ENCODE data around the gene HOXD11.

The HOXD11 gene

GRCh38 chr2:176085861-176086771 is 21.0 kb upstream of the HOXD11 start:
- Mint-ChIP-seq H3K4me1 (ENCODE audit: low read depth) (peaks cover 3% of the 10 kb centered on the region), H3K27me3 (ENCODE audit: low read depth) (peaks cover 97% of the 10 kb centered on the region), H3K27ac (no peak overlapping the region), H3K4me3 (no peak overlapping the region), H3K36me3 (ENCODE audit: low read depth) (peaks cover 8% of the 10 kb centered on the region), H3K9me3 (peaks cover 3% of the 10 kb centered on the region)

- Mint-ChIP-seq H3K36me3 (ENCODE audit: low read depth) (peaks cover 10% of the 10 kb centered on the region), H3K4me1 (ENCODE audit: low read depth) (peaks cover 5% of the 10 kb centered on the region), H3K9me3 (peaks cover 3% of the 10 kb centered on the region), H3K4me3 (no peak overlapping the region), H3K27ac (no peak overlapping the region), H3K27me3 (ENCODE audit: low read depth) (peaks cover 98% of the 10 kb centered on the region)
Measured at GRCh38 chr2:176087330-176088047, 19.6 kb upstream of the HOXD11 start.

- Mint-ChIP-seq H3K36me3 (ENCODE audit: low read depth) (peaks cover 10% of the 10 kb centered on the region), H3K27me3 (ENCODE audit: low read depth) (peaks cover 92% of the 10 kb centered on the region), H3K9me3 (peaks cover 3% of the 10 kb centered on the region), H3K4me3 (no peak overlapping the region), H3K4me1 (ENCODE audit: low read depth) (peaks cover 5% of the 10 kb centered on the region), H3K27ac (peak overlapping the region; percentile 49)
Measured at GRCh38 chr2:176088048-176088936, 18.8 kb upstream of the HOXD11 start.

DNA sequence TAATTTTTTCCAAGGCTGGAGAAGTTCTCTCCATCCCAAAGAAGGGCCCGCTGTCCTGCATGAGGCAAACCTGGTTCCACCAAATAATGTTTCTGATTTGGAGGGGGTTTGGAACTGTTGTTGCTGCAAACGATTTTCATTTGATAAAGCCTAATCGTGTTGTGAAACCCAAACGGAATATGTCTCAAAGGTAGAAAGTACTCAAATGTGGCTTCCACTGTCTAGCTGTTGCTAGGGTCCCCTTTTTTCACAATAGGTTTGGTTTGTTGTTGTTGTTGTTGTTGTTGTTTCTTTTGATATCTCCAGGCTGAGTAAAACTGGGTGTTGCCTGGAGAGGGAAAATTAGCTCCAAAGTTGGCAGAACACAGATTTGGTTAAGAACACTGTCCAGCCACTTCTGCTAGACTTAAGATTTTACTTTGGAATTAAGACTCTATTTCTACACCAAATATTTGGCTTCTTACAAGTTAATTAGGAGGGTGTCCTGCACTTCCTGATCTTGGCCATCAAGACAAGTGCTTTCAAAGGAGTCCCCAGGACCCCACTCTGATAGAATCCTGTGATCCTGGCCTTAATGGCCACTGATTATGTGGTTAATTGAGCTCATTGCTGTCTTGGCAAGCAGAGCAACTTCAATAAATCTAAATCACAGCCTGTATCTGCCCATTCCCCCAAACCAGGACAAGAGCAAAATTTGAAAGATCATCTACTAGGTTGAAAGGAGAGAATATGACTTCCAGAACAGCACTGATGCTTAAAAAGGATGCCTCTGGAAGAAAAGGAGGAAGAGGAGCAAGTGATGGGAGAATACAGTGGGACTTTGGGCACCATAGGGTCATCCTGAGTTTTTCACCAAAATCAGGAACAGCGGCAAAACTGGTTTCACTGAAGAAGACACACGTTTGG is 17.9 kb upstream of the HOXD11 start:
- Mint-ChIP-seq H3K4me3 (no peak overlapping the region), H3K9me3 (no peaks in the 10 kb centered on the region), H3K27ac (no peak overlapping the region), H3K27me3 (ENCODE audit: low read depth) (peaks cover 92% of the 10 kb centered on the region), H3K36me3 (ENCODE audit: low read depth) (peaks cover 9% of the 10 kb centered on the region), H3K4me1 (ENCODE audit: low read depth) (peaks cover 8% of the 10 kb centered on the region)

DNA sequence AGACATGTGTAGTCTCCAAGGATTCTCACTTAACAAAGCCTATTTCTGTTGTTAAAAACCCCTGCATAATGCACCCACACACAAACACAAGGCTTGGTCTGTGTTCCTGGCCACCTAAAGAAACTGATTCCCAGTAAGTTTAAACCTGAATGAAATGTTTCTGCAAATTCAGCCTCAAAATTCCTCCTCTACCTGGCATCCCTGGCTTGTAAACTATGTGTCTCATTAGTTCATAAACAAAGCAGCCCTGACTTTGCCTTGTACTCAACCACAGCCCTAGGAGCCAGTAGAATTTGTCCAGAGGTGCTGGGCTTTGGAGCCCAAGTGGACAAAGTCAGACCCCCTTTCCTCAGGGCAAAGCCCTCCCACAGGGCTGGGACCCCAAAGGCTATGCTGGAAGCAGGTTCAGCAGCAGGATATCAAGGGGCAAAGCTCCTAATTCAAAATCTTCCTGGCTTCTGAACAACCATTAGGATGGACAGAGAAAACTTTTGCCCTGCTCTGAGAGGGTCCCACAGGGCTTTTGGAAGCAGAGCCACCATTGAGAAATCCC is 17.2 kb upstream of the HOXD11 start:
- Mint-ChIP-seq H3K4me3 (no peak overlapping the region), H3K36me3 (ENCODE audit: low read depth) (peaks cover 9% of the 10 kb centered on the region), H3K4me1 (ENCODE audit: low read depth) (peaks cover 8% of the 10 kb centered on the region), H3K9me3 (no peaks in the 10 kb centered on the region), H3K27me3 (ENCODE audit: low read depth) (peaks cover 92% of the 10 kb centered on the region), H3K27ac (no peak overlapping the region)

DNA sequence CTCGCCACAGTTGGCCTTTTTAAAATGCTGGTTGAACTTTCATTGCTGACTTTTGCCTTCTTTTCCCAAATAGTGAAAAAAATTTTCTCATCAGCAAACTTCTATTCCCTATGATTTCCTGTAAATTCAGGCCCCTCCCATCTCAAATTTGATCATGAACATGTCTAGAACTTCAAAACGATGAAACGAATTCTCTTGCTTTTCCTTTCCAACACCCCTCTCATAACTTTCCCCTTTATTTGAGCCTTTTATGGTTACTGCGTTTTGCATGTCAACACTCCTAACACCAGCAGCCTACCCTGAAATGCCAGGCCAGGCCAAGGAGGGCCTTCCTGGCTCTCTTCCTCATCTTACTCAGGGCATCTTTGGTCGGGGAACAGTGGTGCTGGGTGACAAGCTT is 16.2 kb upstream of the HOXD11 start:
- Mint-ChIP-seq H3K4me1 (ENCODE audit: low read depth) (peaks cover 8% of the 10 kb centered on the region), H3K4me3 (no peak overlapping the region), H3K36me3 (ENCODE audit: low read depth) (peaks cover 9% of the 10 kb centered on the region), H3K27ac (no peak overlapping the region), H3K27me3 (ENCODE audit: low read depth) (peaks cover 92% of the 10 kb centered on the region), H3K9me3 (no peaks in the 10 kb centered on the region)

- Mint-ChIP-seq H3K9me3 (no peaks in the 10 kb centered on the region), H3K27ac (peak overlapping the region; percentile 73), H3K4me3 (no peak overlapping the region), H3K27me3 (ENCODE audit: low read depth) (peaks cover 92% of the 10 kb centered on the region), H3K4me1 (ENCODE audit: low read depth) (peaks cover 11% of the 10 kb centered on the region), H3K36me3 (ENCODE audit: low read depth) (peaks cover 10% of the 10 kb centered on the region)
Measured at GRCh38 chr2:176091329-176092258, 15.5 kb upstream of the HOXD11 start.

GRCh38 chr2:176092270-176093144 is 14.6 kb upstream of the HOXD11 start, which contains the start of gene HOXD13:
HOXD13 (plus strand) TSS chr2:176092721; CDS start chr2:176092891, 170 bp downstream.
- H3K36me3 Mint-ChIP-seq (ENCODE audit: low read depth), result peaks cover 11% of the 10 kb centered on the region
- H3K4me3 Mint-ChIP-seq, result no peak within 1 kb of the TSS
- peaks cover 18% of the 10 kb centered on the region for H3K4me1 Mint-ChIP-seq (ENCODE audit: low read depth)
- H3K27ac Mint-ChIP-seq, result peak within 1 kb of the TSS; percentile 73
- H3K27me3 Mint-ChIP-seq (ENCODE audit: low read depth), result peaks cover 92% of the 10 kb centered on the region
- no peaks in the 10 kb centered on the region for H3K9me3 Mint-ChIP-seq

DNA sequence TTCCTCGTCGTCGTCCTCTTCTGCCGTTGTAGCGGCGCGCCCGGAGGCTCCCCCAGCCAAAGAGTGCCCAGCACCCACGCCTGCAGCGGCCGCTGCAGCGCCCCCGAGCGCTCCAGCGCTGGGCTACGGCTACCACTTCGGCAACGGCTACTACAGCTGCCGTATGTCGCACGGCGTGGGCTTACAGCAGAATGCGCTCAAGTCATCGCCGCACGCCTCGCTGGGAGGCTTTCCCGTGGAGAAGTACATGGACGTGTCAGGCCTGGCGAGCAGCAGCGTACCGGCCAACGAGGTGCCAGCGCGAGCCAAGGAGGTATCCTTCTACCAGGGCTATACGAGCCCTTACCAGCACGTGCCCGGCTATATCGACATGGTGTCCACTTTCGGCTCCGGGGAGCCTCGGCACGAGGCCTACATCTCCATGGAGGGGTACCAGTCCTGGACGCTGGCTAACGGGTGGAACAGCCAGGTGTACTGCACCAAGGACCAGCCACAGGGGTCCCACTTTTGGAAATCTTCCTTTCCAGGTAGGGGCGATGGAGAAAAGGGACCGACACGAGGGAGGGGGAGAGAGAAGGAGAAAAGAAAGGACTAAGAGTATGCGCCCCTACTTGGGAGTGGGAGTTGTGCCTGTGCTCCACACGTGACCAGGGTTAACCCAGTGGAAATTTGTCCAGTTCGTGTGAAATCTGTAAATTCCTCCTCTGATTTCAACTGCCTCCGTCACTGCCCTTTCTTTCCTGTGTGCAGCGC is 13.8 kb upstream of the HOXD11 start:
- Mint-ChIP-seq H3K27ac (peak overlapping the region; percentile 50), H3K4me1 (ENCODE audit: low read depth) (peaks cover 20% of the 10 kb centered on the region), H3K4me3 (no peak overlapping the region), H3K36me3 (ENCODE audit: low read depth) (peaks cover 11% of the 10 kb centered on the region), H3K9me3 (no peaks in the 10 kb centered on the region), H3K27me3 (ENCODE audit: low read depth) (peaks cover 92% of the 10 kb centered on the region)

- peaks cover 90% of the 10 kb centered on the region for H3K27me3 Mint-ChIP-seq (ENCODE audit: low read depth)
- peak overlapping the region; percentile 50 for H3K27ac Mint-ChIP-seq
- peaks cover 19% of the 10 kb centered on the region for H3K4me1 Mint-ChIP-seq (ENCODE audit: low read depth)
- no peak overlapping the region for H3K4me3 Mint-ChIP-seq
- H3K36me3 Mint-ChIP-seq (ENCODE audit: low read depth), result peaks cover 11% of the 10 kb centered on the region
- H3K9me3 Mint-ChIP-seq, result no peaks in the 10 kb centered on the region
Measured at GRCh38 chr2:176093898-176094249, 13.2 kb upstream of the HOXD11 start.

- H3K9me3 Mint-ChIP-seq, result no peaks in the 10 kb centered on the region
- no peak overlapping the region for H3K27ac Mint-ChIP-seq
- peaks cover 10% of the 10 kb centered on the region for H3K36me3 Mint-ChIP-seq (ENCODE audit: low read depth)
- no peak overlapping the region for H3K4me3 Mint-ChIP-seq
- H3K27me3 Mint-ChIP-seq (ENCODE audit: low read depth), result peaks cover 90% of the 10 kb centered on the region
- peaks cover 19% of the 10 kb centered on the region for H3K4me1 Mint-ChIP-seq (ENCODE audit: low read depth)
Measured at GRCh38 chr2:176094349-176094748, 12.7 kb upstream of the HOXD11 start.

Data from T-helper 1 cell treated with Interleukin-12 subunit alpha and Interleukin-12 subunit beta and Interleukin-4 antibody, amounts not matched to agents 30 μg/mL and 1 μg/mL, for 36 hours (primary cell).